Mammary epithelial cell (primary cell): ENCODE measurements around the gene RSAD2.

Source experiments
- EZH2 ChIP-seq: IDR thresholded peaks from 2 replicates; pipeline ENCODE4 v1.6.1; 2012; ENCODE audit warnings: low read length, inconsistent platforms, borderline replicate concordance
- TF ChIP-seq, protein P1 (sequence below), 2 donors: IDR thresholded peaks in 1 of 2; conservative IDR thresholded peaks in 1 of 2; 2 replicates each; pipeline ENCODE4 v1.5.1; 2011 to 2012; ENCODE audit warnings: inconsistent platforms in 2 of 2, low read length in 2 of 2, mild to moderate bottlenecking in 2 of 2, control low read depth in 1 of 2, low read depth in 1 of 2; ENCODE audit not compliant: insufficient read depth in 1 of 2; ENCODE audit errors: extremely low read depth in 1 of 2

DNA sequence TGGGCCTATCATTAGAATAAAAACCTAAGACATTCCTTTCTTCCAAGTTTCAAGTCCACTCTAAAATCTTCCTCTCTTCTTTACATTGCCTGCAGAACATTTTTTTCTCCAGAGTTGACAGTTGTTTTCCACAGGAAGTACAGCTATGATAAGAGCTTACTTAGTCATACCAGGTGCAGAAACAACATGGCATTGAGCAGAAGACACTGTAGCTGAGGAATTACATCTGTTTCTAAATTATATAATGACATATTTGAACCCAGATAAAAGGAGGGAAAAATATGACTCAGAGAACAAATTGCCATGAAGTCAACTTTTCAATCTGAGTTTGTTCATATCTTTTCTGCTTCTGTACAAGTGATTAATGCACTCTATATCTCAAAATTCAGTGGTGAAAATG lies 42.1 kb upstream of the RSAD2 start:
- TF ChIP-seq, protein P1, sequence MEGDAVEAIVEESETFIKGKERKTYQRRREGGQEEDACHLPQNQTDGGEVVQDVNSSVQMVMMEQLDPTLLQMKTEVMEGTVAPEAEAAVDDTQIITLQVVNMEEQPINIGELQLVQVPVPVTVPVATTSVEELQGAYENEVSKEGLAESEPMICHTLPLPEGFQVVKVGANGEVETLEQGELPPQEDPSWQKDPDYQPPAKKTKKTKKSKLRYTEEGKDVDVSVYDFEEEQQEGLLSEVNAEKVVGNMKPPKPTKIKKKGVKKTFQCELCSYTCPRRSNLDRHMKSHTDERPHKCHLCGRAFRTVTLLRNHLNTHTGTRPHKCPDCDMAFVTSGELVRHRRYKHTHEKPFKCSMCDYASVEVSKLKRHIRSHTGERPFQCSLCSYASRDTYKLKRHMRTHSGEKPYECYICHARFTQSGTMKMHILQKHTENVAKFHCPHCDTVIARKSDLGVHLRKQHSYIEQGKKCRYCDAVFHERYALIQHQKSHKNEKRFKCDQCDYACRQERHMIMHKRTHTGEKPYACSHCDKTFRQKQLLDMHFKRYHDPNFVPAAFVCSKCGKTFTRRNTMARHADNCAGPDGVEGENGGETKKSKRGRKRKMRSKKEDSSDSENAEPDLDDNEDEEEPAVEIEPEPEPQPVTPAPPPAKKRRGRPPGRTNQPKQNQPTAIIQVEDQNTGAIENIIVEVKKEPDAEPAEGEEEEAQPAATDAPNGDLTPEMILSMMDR (conservative IDR thresholded peaks at IDR 0.05 in 1 of 2, IDR thresholded peaks at IDR 0.05 in 1 of 2; ENCODE audit: extremely low read depth in 1 of 2, insufficient read depth in 1 of 2, low read depth in 1 of 2, low read length in 2 of 2) = no peak
- TF ChIP-seq EZH2 = no peak
